Gastroesophageal sphincter (tissue), 3 donors: Measurements from ENCODE around the gene SHISA6.

Experiments
- EP300 ChIP-seq: sonication (generic); formaldehyde crosslinking; IDR thresholded peaks from one replicate; pipeline ENCODE4 v1.6.1; 2017; ENCODE audit warnings: antibody characterized with exemption, mild to moderate bottlenecking
- POLR2A ChIP-seq, 2 donors: fragments of 450-650 bp; IDR thresholded peaks; one replicate each; pipeline ENCODE4 v1.6.1; 2017; ENCODE audit warnings: antibody characterized with exemption in 2 of 2, mild to moderate bottlenecking in 2 of 2, moderate library complexity in 1 of 2
- POLR2AphosphoS5 ChIP-seq: sonication (generic); formaldehyde crosslinking; IDR thresholded peaks from one replicate; pipeline ENCODE4 v1.6.1; 2017; ENCODE audit warnings: antibody characterized with exemption
- TF ChIP-seq, protein P1 (sequence below), 4 experiments: fragments of 200-600 bp in 2 of 4; fragments of 450-650 bp in 2 of 4; sonication (generic) in 1 of 4; IDR thresholded peaks; one replicate each; pipeline ENCODE4 v1.5.1; 2017 to 2019; ENCODE audit warnings: antibody characterized with exemption in 4 of 4, mild to moderate bottlenecking in 2 of 4, moderate library complexity in 2 of 4

- TF ChIP-seq, protein P1, sequence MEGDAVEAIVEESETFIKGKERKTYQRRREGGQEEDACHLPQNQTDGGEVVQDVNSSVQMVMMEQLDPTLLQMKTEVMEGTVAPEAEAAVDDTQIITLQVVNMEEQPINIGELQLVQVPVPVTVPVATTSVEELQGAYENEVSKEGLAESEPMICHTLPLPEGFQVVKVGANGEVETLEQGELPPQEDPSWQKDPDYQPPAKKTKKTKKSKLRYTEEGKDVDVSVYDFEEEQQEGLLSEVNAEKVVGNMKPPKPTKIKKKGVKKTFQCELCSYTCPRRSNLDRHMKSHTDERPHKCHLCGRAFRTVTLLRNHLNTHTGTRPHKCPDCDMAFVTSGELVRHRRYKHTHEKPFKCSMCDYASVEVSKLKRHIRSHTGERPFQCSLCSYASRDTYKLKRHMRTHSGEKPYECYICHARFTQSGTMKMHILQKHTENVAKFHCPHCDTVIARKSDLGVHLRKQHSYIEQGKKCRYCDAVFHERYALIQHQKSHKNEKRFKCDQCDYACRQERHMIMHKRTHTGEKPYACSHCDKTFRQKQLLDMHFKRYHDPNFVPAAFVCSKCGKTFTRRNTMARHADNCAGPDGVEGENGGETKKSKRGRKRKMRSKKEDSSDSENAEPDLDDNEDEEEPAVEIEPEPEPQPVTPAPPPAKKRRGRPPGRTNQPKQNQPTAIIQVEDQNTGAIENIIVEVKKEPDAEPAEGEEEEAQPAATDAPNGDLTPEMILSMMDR (IDR thresholded peaks at IDR 0.05), result no peak
- TF ChIP-seq POLR2A (IDR thresholded peaks at IDR 0.05) (no peak), EP300 (no peak), POLR2AphosphoS5 (no peak)
These were observed 320.7 kb downstream of the SHISA6 start for GRCh38 chr17:11561702-11562101.
